Peyer's patch (tissue), 4 donors: Measurements from ENCODE around the gene NT5C3B. TPM values are rescaled to one million over a fixed set of nuclear protein-coding genes. Genes with fewer than 3 reads are reported as not detected.
"Not testable (repeated sequence)": the region's sequence is repeated elsewhere in the genome, so short reads cannot be mapped to it uniquely, and the experiment has no call there.

Experiments
- DNase-seq, 3 donors: peaks; one replicate each; pipeline ENCODE4 v3.0.0-alpha.2; 2017 to 2019
- H3K27ac ChIP-seq, 4 donors: fragments of 200-600 bp; sonication (generic); one replicate each; pipeline ENCODE4 v1.5.1; 2016 to 2019
- H3K27me3 ChIP-seq, 2 donors: fragments of 200-600 bp; sonication (generic); one replicate each; pipeline ENCODE4 v1.5.1; 2019
- H3K36me3 ChIP-seq, 3 donors: fragments of 200-600 bp; sonication (generic); one replicate each; pipeline ENCODE4 v1.5.1; 2016 to 2019
- H3K4me1 ChIP-seq, 4 donors: fragments of 200-600 bp; sonication (generic); one replicate each; pipeline ENCODE4 v1.5.1; 2016 to 2019
- H3K4me3 ChIP-seq, 4 donors: fragments of 200-600 bp; sonication (generic); 1 replicate in 3 of 4; 2 replicates in 1 of 4; pipeline ENCODE4 v1.5.1; 2016 to 2019; ENCODE audit warnings: mild to moderate bottlenecking in 1 of 4
- H3K9me3 ChIP-seq, 4 donors: fragments of 200-600 bp; sonication (generic); one replicate each; pipeline ENCODE4 v1.5.1; 2016 to 2019; ENCODE audit warnings: mild to moderate bottlenecking in 1 of 4
- CTCF ChIP-seq, 6 experiments: fragments of 450-650 bp in 4 of 6; fragments of 200-600 bp in 2 of 6; sonication (generic) in 1 of 6; IDR thresholded peaks; one replicate each; pipeline ENCODE4 v1.5.1; 2017 to 2019; ENCODE audit warnings: antibody characterized with exemption in 6 of 6, mild to moderate bottlenecking in 3 of 6, moderate library complexity in 1 of 6
- POLR2A ChIP-seq, 2 donors: fragments of 450-650 bp; IDR thresholded peaks; one replicate each; pipeline ENCODE4 v1.5.1; 2017; ENCODE audit warnings: antibody characterized with exemption in 2 of 2, mild to moderate bottlenecking in 2 of 2, moderate library complexity in 2 of 2
- total RNA-seq, 4 donors: library from RNA; depleted of rRNA; stranded (reverse); fragments of >200 nt; gene quantifications; one replicate each; pipeline ENCODE4 v1.1.0, GENCODE V29; 2016

The NT5C3B gene
- total RNA-seq, 4 donors from 2014 or later, result 5.8 to 40.4 (median 20.1) TPM

- H3K36me3 ChIP-seq, result peaks cover 0 to 25% (median 0%) of the 10 kb centered on the region in 3 donors
- peak; percentile 87 to 96 (median 92) for DNase-seq
- H3K4me1 ChIP-seq, result peaks cover 0 to 22% (median 9%) of the 10 kb centered on the region in 4 donors
- no peaks in the 10 kb centered on the region for H3K27me3 ChIP-seq
- peak within 1 kb of the TSS; percentile 88 to 98 (median 96) for H3K4me3 ChIP-seq
- no peaks in the 10 kb centered on the region for H3K9me3 ChIP-seq
- peak; percentile 90 to 94 for TF ChIP-seq POLR2A (IDR thresholded peaks at IDR 0.05)
- TF ChIP-seq CTCF (IDR thresholded peaks at IDR 0.05), result peak in 2 of 6 experiments; percentile 7 to 35
- H3K27ac ChIP-seq, result peak within 1 kb of the TSS; percentile 91 to 96 (median 94)
Measured at GRCh38 chr17:41864836-41865595, 29.0 kb upstream of the NT5C3B start, which contains the start of gene KLHL11. Gene KLHL11, minus strand, starts transcription at chr17:41865423. Its CDS starts 53 bp downstream, at chr17:41865370.

- TF ChIP-seq POLR2A (IDR thresholded peaks at IDR 0.05) (no peak), CTCF (IDR thresholded peaks at IDR 0.05) (no peak)
- H3K9me3 ChIP-seq, result no peaks in the 10 kb centered on the region
- H3K27me3 ChIP-seq, result no peaks in the 10 kb centered on the region
- H3K4me3 ChIP-seq, result peak overlapping the region; percentile 88 to 98 (median 96)
- H3K36me3 ChIP-seq, result peaks cover 0 to 19% (median 0%) of the 10 kb centered on the region in 3 donors
- H3K27ac ChIP-seq, result peak overlapping the region; percentile 91 to 96 (median 94)
- no peak for DNase-seq
- peaks cover 0 to 22% (median 9%) of the 10 kb centered on the region in 4 donors for H3K4me1 ChIP-seq
Measured at GRCh38 chr17:41864498-41864835, 28.4 kb upstream of the NT5C3B start.

- H3K27me3 ChIP-seq, result no peaks in the 10 kb centered on the region
- H3K4me1 ChIP-seq, result peaks cover 0 to 22% (median 9%) of the 10 kb centered on the region in 4 donors
- peak overlapping the region in 3 of 4 donors; percentile 88 to 96 (median 95) for H3K4me3 ChIP-seq
- DNase-seq, result no peak
- H3K9me3 ChIP-seq, result no peaks in the 10 kb centered on the region
- TF ChIP-seq POLR2A (IDR thresholded peaks at IDR 0.05), result no peak
- TF ChIP-seq CTCF (IDR thresholded peaks at IDR 0.05), result no peak
- peaks cover 0 to 9% (median 0%) of the 10 kb centered on the region in 3 donors for H3K36me3 ChIP-seq
- H3K27ac ChIP-seq, result no peak overlapping the region
Measured at GRCh38 chr17:41863074-41863848, 27.2 kb upstream of the NT5C3B start.

- Histone ChIP-seq H3K27ac (no peak overlapping the region), H3K36me3 (no peaks in the 10 kb centered on the region), H3K9me3 (no peaks in the 10 kb centered on the region), H3K4me3 (no peak overlapping the region), H3K4me1 (peaks cover 0 to 22% (median 9%) of the 10 kb centered on the region in 4 donors), H3K27me3 (no peaks in the 10 kb centered on the region)
- TF ChIP-seq CTCF (IDR thresholded peaks at IDR 0.05) (no peak), POLR2A (IDR thresholded peaks at IDR 0.05) (no peak)
- no peak for DNase-seq
Measured at GRCh38 chr17:41860254-41860931, 24.4 kb upstream of the NT5C3B start.

GRCh38 chr17:41851382-41851781, 15.3 kb upstream of the NT5C3B start:
- H3K36me3 ChIP-seq, result peaks cover 0 to 21% (median 0%) of the 10 kb centered on the region in 3 donors
- H3K4me1 ChIP-seq, H3K9me3 ChIP-seq, DNase-seq, H3K27ac ChIP-seq, H3K27me3 ChIP-seq, H3K4me3 ChIP-seq: not testable (repeated sequence)
